ENCODE measurements around the gene ZNF558.

The ZNF558 gene

DNA sequence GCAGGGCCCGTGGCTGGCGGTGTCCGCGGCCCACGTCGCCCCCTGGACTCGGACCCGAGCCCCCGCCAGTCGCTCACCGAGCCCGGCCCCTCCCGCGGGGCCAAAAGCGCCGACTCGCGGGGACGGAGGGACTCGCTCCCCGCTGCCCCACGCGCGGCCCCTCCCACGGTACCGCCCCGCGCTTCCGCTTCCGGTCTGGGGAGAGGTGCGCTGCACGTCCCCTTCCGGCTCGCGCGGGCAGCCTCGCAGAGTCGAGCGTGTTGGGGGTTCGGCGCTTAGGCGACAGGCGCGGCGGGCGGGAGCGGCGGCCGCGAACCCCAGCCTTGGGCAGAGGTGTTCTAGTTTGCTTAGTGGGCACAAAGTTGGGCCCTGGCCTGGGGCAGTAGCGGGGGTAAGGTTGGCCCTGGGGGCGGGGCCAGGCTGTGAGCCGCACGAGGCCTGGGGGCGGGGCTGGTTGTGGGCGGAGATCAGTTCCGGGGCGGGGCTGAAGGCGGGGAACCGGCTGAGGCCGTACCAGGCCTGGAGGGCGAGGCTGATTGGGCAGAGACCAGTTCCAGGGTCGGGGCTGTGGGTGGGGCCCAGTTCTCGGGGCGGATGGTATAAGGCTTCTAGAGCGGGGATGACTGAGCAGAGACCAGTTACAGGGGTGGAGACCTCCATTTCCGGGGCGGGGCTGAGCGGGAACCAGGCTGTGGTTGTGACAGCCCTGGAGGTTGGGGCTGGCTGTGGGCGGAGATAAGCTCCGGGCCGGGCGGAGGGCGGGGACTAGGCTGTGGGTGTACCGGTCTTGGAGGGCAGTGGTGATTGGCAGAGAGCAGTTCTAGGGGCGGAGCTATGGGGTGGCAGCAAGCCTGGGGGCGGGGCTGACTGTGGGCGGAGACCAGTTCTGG is at the start of gene ZNF558, which contains the start of gene MBD3L1:
ZNF558 (minus strand) TSS at position 173 of the 890 bp plus-strand sequence. CDS start 9,645 bp downstream, outside the sequence.
MBD3L1 (plus strand) TSS at position 246 of the 890 bp plus-strand sequence. CDS start 10,302 bp downstream, outside the sequence.
- peak; percentile 100 for DNase-seq (ENCODE audit: low spot score)
- TF ChIP-seq, protein P1, sequence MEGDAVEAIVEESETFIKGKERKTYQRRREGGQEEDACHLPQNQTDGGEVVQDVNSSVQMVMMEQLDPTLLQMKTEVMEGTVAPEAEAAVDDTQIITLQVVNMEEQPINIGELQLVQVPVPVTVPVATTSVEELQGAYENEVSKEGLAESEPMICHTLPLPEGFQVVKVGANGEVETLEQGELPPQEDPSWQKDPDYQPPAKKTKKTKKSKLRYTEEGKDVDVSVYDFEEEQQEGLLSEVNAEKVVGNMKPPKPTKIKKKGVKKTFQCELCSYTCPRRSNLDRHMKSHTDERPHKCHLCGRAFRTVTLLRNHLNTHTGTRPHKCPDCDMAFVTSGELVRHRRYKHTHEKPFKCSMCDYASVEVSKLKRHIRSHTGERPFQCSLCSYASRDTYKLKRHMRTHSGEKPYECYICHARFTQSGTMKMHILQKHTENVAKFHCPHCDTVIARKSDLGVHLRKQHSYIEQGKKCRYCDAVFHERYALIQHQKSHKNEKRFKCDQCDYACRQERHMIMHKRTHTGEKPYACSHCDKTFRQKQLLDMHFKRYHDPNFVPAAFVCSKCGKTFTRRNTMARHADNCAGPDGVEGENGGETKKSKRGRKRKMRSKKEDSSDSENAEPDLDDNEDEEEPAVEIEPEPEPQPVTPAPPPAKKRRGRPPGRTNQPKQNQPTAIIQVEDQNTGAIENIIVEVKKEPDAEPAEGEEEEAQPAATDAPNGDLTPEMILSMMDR (IDR thresholded peaks at IDR 0.05) = no peak
- peak within 1 kb of the TSS; percentile 89 to 99 for H3K27ac ChIP-seq
- H3K4me3 ChIP-seq = peak within 1 kb of the TSS; percentile 99

DNA sequence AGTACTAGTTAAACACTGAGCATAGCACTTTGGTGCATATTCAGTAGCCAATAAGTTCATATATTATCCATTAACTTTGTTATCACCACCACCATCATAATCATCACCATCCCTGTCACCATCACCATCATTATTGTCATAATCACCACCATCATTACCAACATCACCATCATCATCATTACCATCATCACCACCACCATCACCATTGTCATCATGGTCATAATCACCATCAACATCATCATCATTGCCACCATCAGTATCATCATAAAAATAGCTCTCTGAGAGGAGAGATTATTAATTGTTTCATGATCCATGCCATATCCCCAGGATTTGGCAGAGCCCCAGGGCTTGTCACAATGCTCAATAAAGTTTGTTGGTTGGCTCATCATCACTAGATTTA is 49.4 kb upstream of the ZNF558 start:
- TF ChIP-seq, protein P1 (IDR thresholded peaks at IDR 0.05) = no peak
- DNase-seq (ENCODE audit: low spot score) = no peak
- no peak overlapping the region for H3K27ac ChIP-seq
- H3K4me3 ChIP-seq = no peak overlapping the region

DNA sequence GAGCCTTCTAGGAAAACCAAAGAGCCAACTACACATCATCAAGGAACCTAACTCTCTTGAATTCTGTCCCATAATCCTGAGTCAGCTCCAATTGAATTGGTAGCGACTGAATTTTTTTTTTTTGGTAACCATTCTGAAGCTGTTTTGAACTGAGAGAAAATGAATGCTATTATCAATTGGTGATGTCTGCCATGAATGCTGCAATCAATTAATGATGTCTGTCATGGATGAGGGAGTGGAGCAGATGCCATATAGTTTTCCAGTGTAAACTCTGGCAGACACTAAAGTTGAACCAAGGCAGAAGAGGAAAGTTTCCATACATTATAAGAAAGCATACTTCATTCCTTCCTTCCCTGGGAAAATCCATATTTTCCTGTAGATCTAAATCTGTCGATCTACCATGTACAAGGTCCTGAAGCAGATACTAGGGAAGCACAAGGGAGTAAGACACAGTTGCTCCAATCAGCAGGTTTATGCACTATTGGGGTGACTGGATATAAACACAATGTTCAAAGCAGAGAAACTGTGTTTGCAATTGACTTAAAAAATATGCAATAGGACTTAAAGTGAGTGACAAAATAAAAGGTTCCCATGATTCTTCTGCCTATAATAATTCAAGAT is 48.9 kb upstream of the ZNF558 start:
- no peak overlapping the region for H3K27ac ChIP-seq
- no peak for DNase-seq (ENCODE audit: low spot score)
- H3K4me3 ChIP-seq = no peak overlapping the region
- TF ChIP-seq, protein P1 (IDR thresholded peaks at IDR 0.05) = no peak

DNA sequence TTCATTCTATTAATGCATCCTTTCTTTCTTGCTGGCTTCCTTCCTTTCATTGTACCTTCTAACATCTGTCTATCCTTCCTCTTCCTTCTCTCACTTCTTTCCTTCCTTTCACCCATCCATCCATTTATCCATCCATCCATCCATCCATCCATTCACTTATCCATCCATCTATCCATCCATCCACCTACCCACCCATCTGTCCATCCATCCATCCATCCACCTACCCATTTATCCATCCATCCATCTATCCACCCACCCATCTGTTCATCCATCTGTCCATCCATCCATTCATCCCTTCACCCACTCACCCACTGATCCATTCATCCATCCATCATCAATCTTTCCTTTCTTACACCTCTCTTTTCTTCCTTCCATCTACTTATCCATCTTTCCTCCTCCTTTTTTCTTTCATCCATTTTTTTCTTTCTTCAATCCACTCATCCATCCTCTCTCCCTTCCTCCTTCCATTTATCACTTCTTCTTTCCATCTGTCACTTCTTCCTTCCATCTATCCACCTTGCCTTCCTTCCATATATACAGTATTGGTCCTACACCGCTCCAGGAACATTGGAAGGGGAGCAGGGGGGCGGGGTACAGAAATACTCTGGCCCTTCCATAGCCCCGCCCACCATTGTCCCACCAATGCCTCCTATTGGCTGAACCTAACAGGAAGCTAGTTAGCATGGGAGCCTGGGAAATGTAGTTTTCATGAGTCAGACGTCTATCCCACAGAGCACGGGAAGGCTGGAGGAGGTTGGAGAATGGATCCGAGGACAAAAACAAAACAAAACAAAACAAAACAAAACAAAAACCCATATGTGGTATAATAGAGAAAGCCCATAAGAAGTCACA is 46.0 kb upstream of the ZNF558 start:
- Histone ChIP-seq H3K27ac (no peak overlapping the region), H3K4me3 (no peak overlapping the region)
- TF ChIP-seq, protein P1 (IDR thresholded peaks at IDR 0.05) = no peak
- no peak for DNase-seq (ENCODE audit: low spot score)

DNA sequence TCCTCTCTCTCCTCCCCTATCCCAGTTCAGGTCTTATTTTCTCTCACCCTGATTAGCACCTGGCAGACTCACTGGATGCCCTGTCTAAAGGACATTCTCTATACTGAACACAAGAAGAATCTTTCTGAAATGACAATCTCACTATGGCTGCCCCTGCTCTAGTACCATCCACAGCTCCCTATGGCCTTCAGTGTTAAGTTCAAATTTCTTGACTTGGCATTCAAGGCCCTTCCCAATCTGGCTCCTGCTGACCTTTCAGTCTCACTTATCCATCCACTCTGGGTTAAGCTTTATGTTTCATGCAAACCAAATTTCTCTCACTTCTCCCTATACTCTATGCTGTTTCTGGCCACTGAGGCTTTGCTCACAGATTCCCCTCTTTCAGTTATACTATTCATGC is 34.2 kb upstream of the ZNF558 start:
- no peak for DNase-seq (ENCODE audit: low spot score)
- no peak overlapping the region for H3K27ac ChIP-seq
- TF ChIP-seq, protein P1 (IDR thresholded peaks at IDR 0.05) = no peak
- H3K4me3 ChIP-seq = no peak overlapping the region

DNA sequence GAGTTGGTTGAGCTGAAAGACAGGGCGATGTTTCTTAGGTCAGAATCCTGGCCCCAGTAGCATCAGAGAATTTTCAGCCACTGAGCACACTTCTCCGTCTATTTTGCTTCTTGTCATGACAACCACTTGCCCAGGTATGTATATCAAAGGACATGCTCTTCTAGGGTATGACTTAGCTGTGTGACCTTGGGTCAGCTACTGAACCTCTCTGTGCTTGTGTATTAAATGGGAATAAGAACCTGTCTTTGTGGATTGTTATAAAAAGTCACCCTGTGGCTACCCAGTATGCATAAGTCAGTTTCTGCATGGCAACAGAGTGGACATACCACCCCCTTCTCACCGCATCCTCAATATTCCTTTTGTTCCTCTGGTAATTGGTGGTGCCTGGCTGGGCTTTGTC is 26.2 kb upstream of the ZNF558 start:
- TF ChIP-seq, protein P1 (IDR thresholded peaks at IDR 0.05) = no peak
- no peak overlapping the region for H3K27ac ChIP-seq
- H3K4me3 ChIP-seq = no peak overlapping the region
- DNase-seq (ENCODE audit: low spot score) = no peak
